GM12878 (cell line): Measurements from ENCODE around the gene SFXN5. TPM values are rescaled to one million over a fixed set of nuclear protein-coding genes. Genes with fewer than 3 reads are reported as not detected.

Source experiments
- ASH2L ChIP-seq: fragments of 300-600, 200-600 bp; sonication (generic); IDR thresholded peaks from 2 replicates; pipeline ENCODE4 v1.6.1; 2017; ENCODE audit warnings: low read depth, mild to moderate bottlenecking, borderline replicate concordance
- ATF2 ChIP-seq: IDR thresholded peaks from 2 replicates; pipeline ENCODE4 v1.6.1; 2012; ENCODE audit warnings: low read length, inconsistent platforms
- ATF7 ChIP-seq: fragments of 450-650 bp; IDR thresholded peaks from 2 replicates; pipeline ENCODE4 v1.6.1; 2016; ENCODE audit warnings: low read depth, mild to moderate bottlenecking
- BHLHE40 ChIP-seq, 2 experiments: fragments of 450-650 bp in 1 of 2; IDR thresholded peaks; 2 replicates each; pipeline ENCODE4 v1.6.1; 2011 to 2017; ENCODE audit warnings: low read depth in 2 of 2, borderline replicate concordance in 1 of 2, improper control_type of control experiment in 1 of 2, low read length in 1 of 2, mild to moderate bottlenecking in 1 of 2
- CHD4 ChIP-seq: fragments of 200-600 bp; sonication (generic); IDR thresholded peaks from 2 replicates; pipeline ENCODE4 v1.6.1; 2016; ENCODE audit warnings: mild to moderate bottlenecking
- E2F4 ChIP-seq: IDR thresholded peaks from 2 replicates; pipeline ENCODE4 v1.6.1; 2012; ENCODE audit warnings: low read depth, low read length, improper control_type of control experiment
- EED ChIP-seq: sonication (generic); IDR thresholded peaks from 2 replicates; pipeline ENCODE4 v1.6.1; 2016; ENCODE audit warnings: antibody characterized with exemption, low read depth
- IKZF2 ChIP-seq, 2 experiments: fragments of 450-650 bp; IDR thresholded peaks; 2 replicates each; pipeline ENCODE4 v1.6.1; 2017; ENCODE audit warnings: mild to moderate bottlenecking in 2 of 2, moderate library complexity in 2 of 2
- LARP7 ChIP-seq: fragments of 450-650 bp; IDR thresholded peaks from 2 replicates; pipeline ENCODE4 v1.6.1; 2017; ENCODE audit warnings: mild to moderate bottlenecking
- MLLT1 ChIP-seq: fragments of 450-650 bp; IDR thresholded peaks from 2 replicates; pipeline ENCODE4 v1.6.1; 2016; ENCODE audit warnings: mild to moderate bottlenecking
- MXI1 ChIP-seq: fragments of 150-350 bp; IDR thresholded peaks from 2 replicates; pipeline ENCODE4 v1.6.1; 2011; ENCODE audit warnings: low read depth, mild to moderate bottlenecking, inconsistent platforms, low read length, improper control_type of control experiment
- NFYA ChIP-seq: IDR thresholded peaks from 2 replicates; pipeline ENCODE4 v1.6.1; 2011; ENCODE audit warnings: low read depth, mild to moderate bottlenecking, low read length, improper control_type of control experiment, borderline replicate concordance
- NKRF ChIP-seq: fragments of 450-650 bp; conservative IDR thresholded peaks from 2 replicates; pipeline ENCODE4 v1.6.1; 2017; ENCODE audit warnings: mild to moderate bottlenecking, moderate library complexity
- NR2F1 ChIP-seq: fragments of 450-650 bp; conservative IDR thresholded peaks from 2 replicates; pipeline ENCODE4 v1.6.1; 2017; ENCODE audit warnings: mild to moderate bottlenecking
- PAX8 ChIP-seq: fragments of 450-650 bp; IDR thresholded peaks from 2 replicates; pipeline ENCODE4 v1.6.1; 2017; ENCODE audit warnings: mild to moderate bottlenecking, moderate library complexity
- PRDM15 ChIP-seq: fragments of 450-650 bp; formaldehyde crosslinking; IDR thresholded peaks from 2 replicates; pipeline ENCODE4 v1.4.0; 2020; ENCODE audit warnings: mild to moderate bottlenecking, moderate library complexity
- RBBP5 ChIP-seq: fragments of 200-600 bp; sonication (generic); conservative IDR thresholded peaks from 2 replicates; pipeline ENCODE4 v1.6.1; 2016
- RCOR1 ChIP-seq: conservative IDR thresholded peaks from 2 replicates; pipeline ENCODE4 v1.6.1; 2012; ENCODE audit warnings: low read depth, low read length, improper control_type of control experiment
- TCF12 ChIP-seq: IDR thresholded peaks from 2 replicates; pipeline ENCODE4 v1.6.1; 2011; ENCODE audit warnings: low read depth, mild to moderate bottlenecking, low read length
- ZNF384 ChIP-seq: IDR thresholded peaks from 2 replicates; pipeline ENCODE4 v1.6.1; 2012; ENCODE audit warnings: low read depth, mild to moderate bottlenecking, low read length, improper control_type of control experiment, borderline replicate concordance
- polyA plus RNA-seq, 11 experiments: library from polyadenylated mRNA; depleted of rRNA in 4 of 11; unstranded in 6 of 11; stranded (reverse) in 5 of 11; fragments of >200 nt; fragmentation: Nextera tagmentation in 4 of 11; fragmentation: Illumina TruSeq in 1 of 11; extraction: Ambion mirVana in 4 of 11; extraction: Trizol in 1 of 11; gene quantifications; 1 replicate in 1 of 11; 2 replicates in 10 of 11; pipeline versions ENCODE4 v1.2.1 to v1.2.3, GENCODE V29; 2011 to 2016; ENCODE audit warnings: inconsistent platforms in 2 of 11, missing spikeins in 2 of 11, low read depth in 1 of 11
- total RNA-seq, 4 experiments: library from RNA; depleted of rRNA in 3 of 4; stranded (reverse); fragments of >200 nt in 3 of 4; fragmentation: Illumina TruSeq in 1 of 4; extraction: Trizol in 1 of 4; gene quantifications; 2 replicates each; pipeline versions ENCODE4 v1.2.1 to v1.2.3, GENCODE V29; 2013 to 2021

The SFXN5 gene
- total and polyA plus RNA-seq, 10 of the 15 experiments (the other 5 are each of a cell fraction or from before 2014, with no cell fraction given), result 3.3 to 15.9 (median 11.2) TPM

GRCh38 chr2:73070643-73071359 lies 711 bp downstream of the SFXN5 start (continued):
- TF ChIP-seq IKZF2 (IDR thresholded peaks at IDR 0.05) (no peak), TCF12 (0 out of 2 replicates have a peak, but pooled peaks have one; percentile 21), CHD4 (no peak), ATF7 (no peak), ATF2 (no peak), RCOR1 (no peak), E2F4 (0 out of 2 replicates have a peak, but pooled peaks have one; percentile 54), EED (no peak), ZNF384 (no peak), ASH2L (no peak), BHLHE40 (IDR thresholded peaks at IDR 0.05; ENCODE audit: borderline replicate concordance in 1 of 2, low read depth in 2 of 2, low read length in 1 of 2) (peak in 1 of 2 experiments; percentile 57; a peak in 1 of 4 replicates), RBBP5 (no peak), MXI1 (no peak), NKRF (peak; percentile 50), PRDM15 (no peak), PAX8 (no peak), NFYA (no peak), NR2F1 (no peak), LARP7 (peak; percentile 60; the same call in 1 of the 2 replicates), MLLT1 (no peak)
